Measurements from ENCODE around the gene TLE1.

DNA sequence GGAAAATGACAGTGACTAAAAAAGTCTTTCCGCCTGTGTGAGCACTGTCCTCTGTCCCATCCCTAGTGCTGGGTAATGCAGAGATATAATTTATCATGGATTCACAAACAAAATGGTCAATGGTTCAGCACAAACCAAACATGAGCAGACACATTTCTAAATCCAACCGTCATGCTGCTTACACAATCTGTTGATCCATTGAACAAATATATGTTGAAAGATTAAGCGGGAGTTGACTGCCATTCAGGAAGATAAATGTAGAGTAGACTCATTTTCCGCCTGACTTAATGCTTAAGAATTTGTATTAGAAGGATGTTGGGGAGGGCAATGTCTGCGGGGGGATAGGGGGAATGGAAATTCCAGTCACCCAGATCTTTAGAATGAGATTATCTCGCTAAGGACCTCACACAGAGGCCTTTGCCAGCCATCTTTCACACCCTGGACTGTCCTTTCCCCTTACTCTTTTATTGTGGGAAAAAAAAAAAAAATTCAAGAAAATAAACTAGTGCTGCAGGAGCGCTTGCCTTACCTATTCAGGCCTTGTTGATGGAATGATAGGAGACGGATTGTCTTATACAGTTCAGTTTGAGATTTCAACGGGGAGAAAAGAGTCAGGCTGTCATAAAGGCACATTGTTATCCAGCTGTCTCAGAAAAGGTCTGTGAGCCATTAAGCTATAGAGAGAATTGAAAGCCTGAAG lies 153.7 kb downstream of the TLE1 start:
- TF ChIP-seq, protein P1, sequence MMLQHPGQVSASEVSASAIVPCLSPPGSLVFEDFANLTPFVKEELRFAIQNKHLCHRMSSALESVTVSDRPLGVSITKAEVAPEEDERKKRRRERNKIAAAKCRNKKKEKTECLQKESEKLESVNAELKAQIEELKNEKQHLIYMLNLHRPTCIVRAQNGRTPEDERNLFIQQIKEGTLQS (IDR thresholded peaks at IDR 0.05; ENCODE audit: borderline replicate concordance, extremely low read depth, low read depth, low read length): no peak
- TF ChIP-seq ZBTB4 (CRISPR knock-in tag; IDR thresholded peaks at IDR 0.05): no peak
- no peak for TF ChIP-seq TAF1 (IDR thresholded peaks at IDR 0.05; ENCODE audit: borderline replicate concordance, low read depth, low read length)
- no peak for TF ChIP-seq MAX (IDR thresholded peaks at IDR 0.05; ENCODE audit: low read depth, low read length)
- TF ChIP-seq CBFB (IDR thresholded peaks at IDR 0.05; ENCODE audit: low read depth): no peak
- TF ChIP-seq ZNF217 (IDR thresholded peaks at IDR 0.05): no peak
- TF ChIP-seq YY1 (IDR thresholded peaks at IDR 0.05; ENCODE audit: low read depth, low read length): no peak
- no peak for TF ChIP-seq NFIC (IDR thresholded peaks at IDR 0.05; ENCODE audit: low read depth, low read length)
- TF ChIP-seq, protein P2, sequence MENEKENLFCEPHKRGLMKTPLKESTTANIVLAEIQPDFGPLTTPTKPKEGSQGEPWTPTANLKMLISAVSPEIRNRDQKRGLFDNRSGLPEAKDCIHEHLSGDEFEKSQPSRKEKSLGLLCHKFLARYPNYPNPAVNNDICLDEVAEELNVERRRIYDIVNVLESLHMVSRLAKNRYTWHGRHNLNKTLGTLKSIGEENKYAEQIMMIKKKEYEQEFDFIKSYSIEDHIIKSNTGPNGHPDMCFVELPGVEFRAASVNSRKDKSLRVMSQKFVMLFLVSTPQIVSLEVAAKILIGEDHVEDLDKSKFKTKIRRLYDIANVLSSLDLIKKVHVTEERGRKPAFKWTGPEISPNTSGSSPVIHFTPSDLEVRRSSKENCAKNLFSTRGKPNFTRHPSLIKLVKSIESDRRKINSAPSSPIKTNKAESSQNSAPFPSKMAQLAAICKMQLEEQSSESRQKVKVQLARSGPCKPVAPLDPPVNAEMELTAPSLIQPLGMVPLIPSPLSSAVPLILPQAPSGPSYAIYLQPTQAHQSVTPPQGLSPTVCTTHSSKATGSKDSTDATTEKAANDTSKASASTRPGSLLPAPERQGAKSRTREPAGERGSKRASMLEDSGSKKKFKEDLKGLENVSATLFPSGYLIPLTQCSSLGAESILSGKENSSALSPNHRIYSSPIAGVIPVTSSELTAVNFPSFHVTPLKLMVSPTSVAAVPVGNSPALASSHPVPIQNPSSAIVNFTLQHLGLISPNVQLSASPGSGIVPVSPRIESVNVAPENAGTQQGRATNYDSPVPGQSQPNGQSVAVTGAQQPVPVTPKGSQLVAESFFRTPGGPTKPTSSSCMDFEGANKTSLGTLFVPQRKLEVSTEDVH (IDR thresholded peaks at IDR 0.05; ENCODE audit: low read depth, partially characterized antibody): no peak
- TF ChIP-seq MXI1 (IDR thresholded peaks at IDR 0.05; ENCODE audit: low read depth, low read length): no peak
- TF ChIP-seq FOS (IDR thresholded peaks at IDR 0.05; ENCODE audit: borderline replicate concordance, extremely low read depth, insufficient read length): no peak
- TF ChIP-seq MYC (IDR thresholded peaks at IDR 0.05; ENCODE audit: insufficient read depth, insufficient read length, insufficient replicate concordance, low read length, severe bottlenecking): no peak
- TF ChIP-seq EZH2 (IDR thresholded peaks at IDR 0.05; ENCODE audit: borderline replicate concordance, control insufficient read depth, low read depth, low read length): no peak

Data from GM12878 (cell line).